ENCODE data around the gene RBMY1J.
"Not testable (repeated sequence)": the region's sequence is repeated elsewhere in the genome, so short reads cannot be mapped to it uniquely, and the experiment has no call there.

RBMY1J gene

DNA sequence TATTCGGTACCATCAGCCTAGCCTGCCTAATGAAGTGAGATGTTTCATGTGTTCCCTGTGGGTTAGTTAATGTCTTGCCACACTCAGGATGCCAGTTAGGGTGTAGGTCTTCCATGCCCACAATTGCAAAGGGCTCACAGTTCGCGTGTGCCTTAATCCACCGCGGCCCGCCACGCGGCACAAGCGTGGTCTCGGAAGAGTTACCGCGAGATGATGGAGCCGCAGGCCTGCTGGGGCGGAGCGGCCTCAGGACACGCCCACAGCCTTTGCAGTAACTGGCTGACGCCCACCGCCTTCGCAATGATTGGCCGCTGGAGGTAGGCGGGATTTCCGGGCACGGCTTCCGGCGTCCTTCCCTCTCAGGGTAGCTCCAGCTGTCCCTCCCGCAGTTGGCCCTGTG is at the start of gene RBMY1J:
Gene RBMY1J (plus strand): TSS at position 301 of the 400 bp plus-strand sequence. CDS start 2,038 bp downstream, outside the sequence.
- not testable (repeated sequence) for DNase-seq (ENCODE audit: low read depth)

DNA sequence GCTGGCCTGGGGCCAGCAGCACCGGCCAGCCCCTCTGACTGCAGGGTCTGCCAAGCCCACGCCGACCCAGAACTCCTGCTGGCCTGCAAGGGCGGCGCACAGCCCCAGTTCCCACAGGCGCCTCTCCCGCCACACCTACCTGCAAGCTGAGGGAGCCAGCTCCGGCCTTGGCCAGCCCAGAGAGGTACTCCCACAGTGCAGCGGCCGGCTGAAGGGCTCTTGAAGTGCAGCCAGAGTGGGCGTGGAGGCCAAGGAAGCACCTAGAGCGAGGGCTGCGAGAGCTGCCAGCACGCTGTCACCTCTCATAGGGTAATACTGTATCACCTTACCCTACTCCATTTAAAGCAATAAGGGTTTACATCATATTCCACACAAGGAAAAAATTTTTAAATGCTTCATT is 35.8 kb upstream of the RBMY1J start:
- DNase-seq (ENCODE audit: low read depth): no peak

DNA sequence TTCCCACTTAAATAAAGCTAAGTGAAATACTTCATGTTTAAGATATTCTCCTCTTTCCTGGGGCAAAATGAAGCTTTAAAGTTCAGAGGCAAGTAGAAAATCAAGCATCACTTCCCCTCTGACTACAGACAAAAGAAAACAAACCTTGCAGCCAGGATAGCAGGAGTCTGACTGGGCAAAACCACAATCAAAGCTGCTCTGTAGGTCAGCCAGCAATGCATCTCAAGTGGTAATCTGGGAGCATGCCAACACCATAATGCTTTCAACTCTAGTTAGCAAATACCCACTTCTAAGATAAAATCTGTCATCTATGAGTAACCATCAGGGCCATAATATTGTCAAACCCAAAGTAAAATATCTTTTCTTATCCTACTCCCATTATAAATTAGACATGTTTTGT is 32.6 kb upstream of the RBMY1J start:
- no peak for DNase-seq (ENCODE audit: low read depth)

DNA sequence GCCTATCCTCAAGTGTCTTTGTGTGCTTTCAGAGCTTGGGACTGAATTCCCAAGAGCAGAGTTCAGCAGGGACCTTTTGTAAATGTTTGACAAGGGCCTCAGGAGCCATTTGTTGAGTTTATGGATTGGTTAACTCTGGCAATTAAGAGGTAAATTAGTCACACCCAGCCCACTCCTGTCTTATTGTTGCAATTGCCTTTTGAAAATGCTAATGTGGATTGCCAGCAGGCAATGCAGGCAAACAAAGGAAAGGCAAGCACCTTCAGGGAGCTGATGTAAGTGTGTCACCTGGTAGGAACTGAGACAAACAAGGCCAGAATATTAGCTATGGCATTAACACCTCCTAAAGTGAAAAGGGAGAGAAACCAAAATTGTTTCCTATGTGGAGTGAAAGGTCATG is 29.7 kb upstream of the RBMY1J start:
- DNase-seq (ENCODE audit: low read depth): no peak

DNA sequence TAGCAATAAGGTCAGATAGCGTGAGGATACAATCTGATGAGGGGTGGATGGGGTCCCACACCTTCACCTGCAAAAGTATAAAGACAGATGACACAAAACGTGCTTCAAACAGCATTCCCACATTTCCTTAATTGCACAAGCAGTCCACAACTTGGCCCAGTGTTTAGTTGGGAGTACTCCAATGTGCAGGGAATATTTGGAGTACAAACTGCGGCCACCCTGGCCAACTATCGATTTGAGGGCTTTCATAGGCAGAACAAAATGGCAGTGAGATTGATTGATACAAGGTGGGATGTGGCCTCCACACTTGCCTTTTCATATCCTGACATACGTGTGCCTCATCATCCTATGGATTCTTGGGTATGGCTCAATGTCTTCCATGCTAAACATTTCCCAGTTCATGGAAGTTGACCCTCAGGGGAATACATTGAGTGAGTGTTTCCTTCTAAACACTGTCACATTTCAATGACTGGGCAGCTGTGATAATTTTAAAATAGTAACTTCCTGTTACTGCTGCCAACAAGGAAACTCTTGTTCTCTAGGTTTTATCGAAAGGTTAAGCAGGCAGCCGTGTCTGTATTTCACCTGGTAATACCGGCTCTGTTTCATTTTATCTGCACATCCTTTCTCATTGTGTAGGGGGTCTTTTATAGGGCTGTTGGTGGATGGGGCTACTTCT is 41.6 kb downstream of the RBMY1J start:
- DNase-seq (ENCODE audit: low read depth): not testable (repeated sequence)

DNA sequence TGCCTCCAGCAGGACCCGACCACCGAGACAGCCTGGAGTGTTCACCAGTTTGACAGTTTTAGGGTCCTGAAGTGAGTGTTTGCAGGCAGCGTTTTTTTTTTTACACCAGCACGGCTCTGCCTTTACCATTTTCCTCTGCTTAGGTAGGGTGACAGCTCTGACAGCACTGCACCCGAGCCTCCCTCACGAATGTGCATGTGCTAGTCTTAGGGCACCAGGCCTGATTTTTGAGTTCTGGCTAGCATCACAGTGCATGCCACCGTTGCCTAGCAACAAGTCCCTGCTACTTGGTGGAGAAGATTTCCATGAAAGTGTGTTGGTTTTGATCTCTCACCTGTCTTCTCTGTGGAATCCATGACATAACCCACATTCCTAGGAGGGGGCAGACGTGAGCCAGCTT is 52.3 kb downstream of the RBMY1J start:
- DNase-seq (ENCODE audit: low read depth): not testable (repeated sequence)

DNA sequence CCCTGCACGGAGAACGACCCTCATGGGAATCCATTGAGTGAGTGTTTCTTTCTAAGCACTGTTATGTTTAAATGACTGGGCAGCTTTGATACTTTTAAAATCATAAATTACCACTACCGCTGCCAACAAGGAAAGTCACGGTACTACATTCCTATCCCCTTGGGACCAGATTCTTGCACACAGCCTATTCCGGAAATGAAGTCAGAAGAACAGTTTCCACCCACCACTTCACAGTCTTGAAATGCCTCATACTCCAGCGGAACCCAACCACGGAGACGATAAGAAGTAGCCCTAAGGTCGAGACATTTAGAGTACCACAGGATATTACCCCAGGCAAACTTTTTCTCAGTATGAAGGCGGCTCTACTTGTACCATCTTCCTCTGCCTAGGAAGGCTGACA is 58.8 kb downstream of the RBMY1J start:
- not testable (repeated sequence) for DNase-seq (ENCODE audit: low read depth)
